ENCODE results near the gene PDE1C. TPM values are rescaled to one million over a fixed set of nuclear protein-coding genes. Genes with fewer than 3 reads are reported as not detected.
"Not testable (repeated sequence)": the region's sequence is repeated elsewhere in the genome, so short reads cannot be mapped to it uniquely, and the experiment has no call there.

The PDE1C gene
- total and polyA plus RNA-seq, 3 experiments from 2014 or later = not detected

- ChIA-PET POLR2A (no interaction called here), CTCF (no interaction called here)
- Mint-ChIP-seq H3K27me3 (no peaks in the 10 kb centered on the region), H3K4me1 (no peaks in the 10 kb centered on the region), H3K27ac (no peak overlapping the region), H3K36me3 (no peaks in the 10 kb centered on the region), H3K4me3 (no peak overlapping the region), H3K9me3 (peaks cover 0 to 20% (median 6%) of the 10 kb centered on the region in 5 donors)
- no peak for DNase-seq
- H3K36me3 ChIP-seq (ENCODE audit: insufficient read depth, low read length) = no peaks in the 10 kb centered on the region
- H3K27ac ChIP-seq (ENCODE audit: low read depth, low read length) = no peak overlapping the region
- H3K4me1 ChIP-seq (ENCODE audit: insufficient read depth, low read length) = no peaks in the 10 kb centered on the region
- H3K9me3 ChIP-seq (ENCODE audit: low read length) = no peaks in the 10 kb centered on the region
- no peaks in the 10 kb centered on the region for H3K27me3 ChIP-seq (ENCODE audit: insufficient read depth, low read length, poor library complexity, severe bottlenecking)
- H3K4me3 ChIP-seq (ENCODE audit: low read length) = no peak overlapping the region
These were observed 47.2 kb downstream of the PDE1C start for GRCh38 chr7:32022966-32023365.

DNA sequence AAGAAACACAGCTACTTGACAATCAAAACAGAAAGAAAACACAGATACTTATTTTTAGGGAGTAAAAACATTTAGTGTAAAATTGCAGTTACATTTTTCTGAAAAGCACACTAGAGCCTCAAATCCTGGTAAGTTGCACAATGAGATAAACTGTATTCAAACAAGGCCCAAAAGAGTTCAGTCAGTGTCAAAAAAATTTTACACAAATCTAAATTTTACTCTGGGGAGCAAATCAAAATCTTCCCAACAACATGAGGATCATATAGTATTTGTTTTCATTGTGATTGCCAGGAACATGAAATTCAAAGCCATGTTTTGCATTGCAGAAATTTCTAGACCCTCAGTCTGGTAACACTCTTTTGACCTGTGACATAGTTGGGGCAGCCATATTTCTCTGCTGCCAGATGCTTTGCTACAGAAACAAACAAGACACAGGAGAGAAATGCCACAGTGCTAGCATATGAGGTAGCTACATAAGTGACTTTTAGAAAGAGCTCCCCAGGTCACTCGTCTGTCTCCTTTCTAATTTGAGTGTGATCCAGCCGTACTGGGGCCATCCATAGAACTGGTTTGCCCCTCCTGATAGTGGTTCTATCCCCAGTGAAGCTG is 49.6 kb downstream of the PDE1C start:
- DNase-seq = no peak
- no peaks in the 10 kb centered on the region for H3K9me3 ChIP-seq (ENCODE audit: low read length)
- CTCF ChIA-PET = no interaction called here
- Mint-ChIP-seq H3K27me3 (no peaks in the 10 kb centered on the region), H3K4me1 (no peaks in the 10 kb centered on the region), H3K27ac (no peak overlapping the region), H3K36me3 (no peaks in the 10 kb centered on the region), H3K4me3 (no peak overlapping the region), H3K9me3 (peaks cover 0 to 22% (median 6%) of the 10 kb centered on the region in 5 donors)
- no peak overlapping the region for H3K4me3 ChIP-seq (ENCODE audit: low read length)
- POLR2A ChIA-PET = no interaction called here
- H3K36me3 ChIP-seq (ENCODE audit: insufficient read depth, low read length) = no peaks in the 10 kb centered on the region
- H3K4me1 ChIP-seq (ENCODE audit: insufficient read depth, low read length) = no peaks in the 10 kb centered on the region
- no peaks in the 10 kb centered on the region for H3K27me3 ChIP-seq (ENCODE audit: insufficient read depth, low read length, poor library complexity, severe bottlenecking)
- no peak overlapping the region for H3K27ac ChIP-seq (ENCODE audit: low read depth, low read length)

- Histone ChIP-seq H3K36me3 (ENCODE audit: insufficient read depth, low read length) (no peaks in the 10 kb centered on the region), H3K4me1 (ENCODE audit: insufficient read depth, low read length) (no peaks in the 10 kb centered on the region), H3K4me3 (ENCODE audit: low read length) (no peak overlapping the region), H3K27me3 (ENCODE audit: insufficient read depth, low read length, poor library complexity, severe bottlenecking) (no peaks in the 10 kb centered on the region), H3K27ac (ENCODE audit: low read depth, low read length) (no peak overlapping the region), H3K9me3 (ENCODE audit: low read length) (no peaks in the 10 kb centered on the region)
- no peak overlapping the region for H3K27ac Mint-ChIP-seq
- H3K4me3 Mint-ChIP-seq = no peak overlapping the region
- CTCF ChIA-PET = no interaction called here
- peaks cover 3 to 23% (median 5%) of the 10 kb centered on the region in 5 donors for H3K9me3 Mint-ChIP-seq
- H3K36me3 Mint-ChIP-seq = no peaks in the 10 kb centered on the region
- no peaks in the 10 kb centered on the region for H3K27me3 Mint-ChIP-seq
- no peak for DNase-seq
- no peaks in the 10 kb centered on the region for H3K4me1 Mint-ChIP-seq
- POLR2A ChIA-PET = no interaction called here
These were observed 51.2 kb downstream of the PDE1C start for GRCh38 chr7:32018845-32019578.

DNA sequence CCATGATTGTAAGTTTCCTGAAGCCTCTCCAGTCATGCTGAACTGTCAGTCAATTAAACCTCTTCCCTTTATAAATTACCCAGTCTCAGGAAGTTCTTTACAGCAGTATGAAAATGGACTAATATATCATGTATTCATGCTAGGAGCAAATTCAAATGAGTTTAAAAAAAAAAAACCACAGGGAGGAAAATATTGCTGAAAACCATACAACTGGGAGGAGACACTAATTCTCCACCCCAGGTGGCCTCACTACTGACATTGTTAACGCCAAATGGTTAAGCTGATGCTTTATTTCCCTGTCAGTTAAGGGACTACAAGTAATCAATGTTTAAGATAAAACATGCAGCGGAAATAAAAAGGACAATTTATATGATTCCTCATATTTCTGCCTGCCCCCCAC is 55.1 kb downstream of the PDE1C start:
- H3K4me1 Mint-ChIP-seq = no peaks in the 10 kb centered on the region
- DNase-seq = no peak
- ChIA-PET CTCF (no interaction called here), POLR2A (interaction anchor here (0.6 kb wide), 1 partner anchor 174 kb away, joined by 3 read pairs; no protein-coding TSS in a partner anchor)
- Histone ChIP-seq H3K27me3 (ENCODE audit: insufficient read depth, low read length, poor library complexity, severe bottlenecking) (no peaks in the 10 kb centered on the region), H3K4me1 (ENCODE audit: insufficient read depth, low read length) (no peaks in the 10 kb centered on the region), H3K9me3 (ENCODE audit: low read length) (no peaks in the 10 kb centered on the region), H3K4me3 (ENCODE audit: low read length) (no peak overlapping the region), H3K36me3 (ENCODE audit: insufficient read depth, low read length) (no peaks in the 10 kb centered on the region), H3K27ac (ENCODE audit: low read depth, low read length) (no peak overlapping the region)
- H3K9me3 Mint-ChIP-seq = peaks cover 3 to 33% (median 8%) of the 10 kb centered on the region in 5 donors
- H3K27me3 Mint-ChIP-seq = no peaks in the 10 kb centered on the region
- no peak overlapping the region for H3K4me3 Mint-ChIP-seq
- no peaks in the 10 kb centered on the region for H3K36me3 Mint-ChIP-seq
- H3K27ac Mint-ChIP-seq = no peak overlapping the region

DNA sequence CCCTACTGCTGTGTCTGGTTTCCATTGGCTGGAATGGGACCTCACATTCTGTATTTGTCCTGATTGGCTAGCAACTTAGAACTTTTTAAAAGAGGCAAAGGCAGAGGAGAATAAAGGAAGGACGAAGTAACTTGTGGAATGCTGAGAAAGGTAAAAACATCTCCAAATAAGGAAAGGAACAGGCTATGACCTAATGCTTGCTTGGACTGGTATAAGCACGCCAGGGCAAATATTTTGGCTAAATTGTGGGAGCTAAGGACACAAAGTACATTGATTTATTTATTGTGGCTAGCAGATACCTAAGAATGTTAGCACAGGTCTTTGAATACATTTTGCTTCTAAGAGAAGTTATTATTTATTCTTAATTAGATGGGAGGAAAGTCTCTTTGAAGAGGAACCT is 56.7 kb downstream of the PDE1C start:
- H3K36me3 Mint-ChIP-seq; H3K27ac ChIP-seq (ENCODE audit: low read depth, low read length); POLR2A ChIA-PET; CTCF ChIA-PET; H3K27me3 Mint-ChIP-seq; H3K4me3 Mint-ChIP-seq; DNase-seq; H3K4me1 Mint-ChIP-seq; H3K4me1 ChIP-seq (ENCODE audit: insufficient read depth, low read length); H3K9me3 ChIP-seq (ENCODE audit: low read length); H3K27ac Mint-ChIP-seq; H3K36me3 ChIP-seq (ENCODE audit: insufficient read depth, low read length); H3K27me3 ChIP-seq (ENCODE audit: insufficient read depth, low read length, poor library complexity, severe bottlenecking); H3K4me3 ChIP-seq (ENCODE audit: low read length): not testable (repeated sequence)
- H3K9me3 Mint-ChIP-seq = peaks cover 3 to 36% (median 6%) of the 10 kb centered on the region in 5 donors

DNA sequence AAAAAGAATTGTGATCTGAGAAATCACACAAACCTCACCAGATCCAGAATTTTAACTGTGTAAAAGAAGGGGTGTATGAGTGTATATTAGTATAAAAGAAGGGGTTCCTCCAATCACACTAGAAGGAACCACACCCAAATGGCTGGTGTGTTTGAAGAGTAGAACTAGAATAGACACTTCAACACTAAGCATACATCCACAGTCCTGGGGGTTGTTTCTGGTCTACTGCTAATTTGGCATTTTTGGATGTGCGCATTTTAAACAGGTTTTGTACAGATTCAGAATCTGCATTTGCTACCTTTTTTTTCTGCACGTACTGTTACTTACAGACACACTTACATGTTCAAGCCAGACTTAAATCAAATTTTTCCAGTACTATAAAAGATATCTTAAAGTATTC is 64.6 kb downstream of the PDE1C start:
- DNase-seq = no peak
- no peaks in the 10 kb centered on the region for H3K9me3 ChIP-seq (ENCODE audit: low read length)
- H3K36me3 Mint-ChIP-seq = no peaks in the 10 kb centered on the region
- no peaks in the 10 kb centered on the region for H3K27me3 ChIP-seq (ENCODE audit: insufficient read depth, low read length, poor library complexity, severe bottlenecking)
- no peaks in the 10 kb centered on the region for H3K4me1 Mint-ChIP-seq
- no peak overlapping the region for H3K27ac Mint-ChIP-seq
- H3K4me3 ChIP-seq (ENCODE audit: low read length) = no peak overlapping the region
- H3K9me3 Mint-ChIP-seq = peaks cover 6 to 23% (median 10%) of the 10 kb centered on the region in 5 donors
- no peaks in the 10 kb centered on the region for H3K4me1 ChIP-seq (ENCODE audit: insufficient read depth, low read length)
- H3K36me3 ChIP-seq (ENCODE audit: insufficient read depth, low read length) = no peaks in the 10 kb centered on the region
- ChIA-PET POLR2A (no interaction called here), CTCF (no interaction called here)
- no peak overlapping the region for H3K27ac ChIP-seq (ENCODE audit: low read depth, low read length)
- no peaks in the 10 kb centered on the region for H3K27me3 Mint-ChIP-seq
- no peak overlapping the region for H3K4me3 Mint-ChIP-seq

GRCh38 chr7:32001948-32002347 is 68.3 kb downstream of the PDE1C start:
- CTCF ChIA-PET = no interaction called here
- Histone ChIP-seq H3K9me3 (ENCODE audit: low read length) (no peaks in the 10 kb centered on the region), H3K4me3 (ENCODE audit: low read length) (no peak overlapping the region), H3K27me3 (ENCODE audit: insufficient read depth, low read length, poor library complexity, severe bottlenecking) (no peaks in the 10 kb centered on the region), H3K27ac (ENCODE audit: low read depth, low read length) (no peak overlapping the region), H3K4me1 (ENCODE audit: insufficient read depth, low read length) (no peaks in the 10 kb centered on the region), H3K36me3 (ENCODE audit: insufficient read depth, low read length) (no peaks in the 10 kb centered on the region)
- Mint-ChIP-seq H3K4me3 (no peak overlapping the region), H3K36me3 (no peaks in the 10 kb centered on the region), H3K27ac (no peak overlapping the region), H3K27me3 (no peaks in the 10 kb centered on the region), H3K9me3 (peaks cover 6 to 28% (median 12%) of the 10 kb centered on the region in 5 donors), H3K4me1 (no peaks in the 10 kb centered on the region)
- DNase-seq = no peak
- POLR2A ChIA-PET = no interaction called here

DNA sequence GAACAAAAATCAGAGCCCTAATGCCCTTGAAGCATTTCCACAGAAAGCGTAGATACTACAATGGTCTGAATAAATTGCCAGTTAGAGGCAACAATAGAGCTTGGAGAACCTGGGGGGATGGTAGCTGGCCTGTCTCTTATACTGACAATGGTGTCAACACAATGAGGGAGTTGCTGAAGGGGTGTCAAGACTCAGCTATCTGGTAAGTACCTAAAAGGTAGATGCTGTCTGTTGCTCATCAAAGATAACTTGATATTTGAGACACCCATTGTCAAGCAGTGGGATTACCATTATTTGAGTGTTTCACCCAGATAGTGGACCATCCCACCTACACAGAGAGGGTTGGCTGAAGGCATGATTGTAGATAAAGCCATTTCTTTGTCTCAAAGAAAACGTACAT is 72.8 kb downstream of the PDE1C start:
- H3K27me3 Mint-ChIP-seq = no peaks in the 10 kb centered on the region
- H3K27ac ChIP-seq (ENCODE audit: low read depth, low read length) = no peak overlapping the region
- H3K4me3 Mint-ChIP-seq = no peak overlapping the region
- POLR2A ChIA-PET = no interaction called here
- no peaks in the 10 kb centered on the region for H3K4me1 ChIP-seq (ENCODE audit: insufficient read depth, low read length)
- no peak overlapping the region for H3K27ac Mint-ChIP-seq
- no peaks in the 10 kb centered on the region for H3K27me3 ChIP-seq (ENCODE audit: insufficient read depth, low read length, poor library complexity, severe bottlenecking)
- DNase-seq = no peak
- no peaks in the 10 kb centered on the region for H3K36me3 Mint-ChIP-seq
- H3K4me1 Mint-ChIP-seq = no peaks in the 10 kb centered on the region
- no peaks in the 10 kb centered on the region for H3K36me3 ChIP-seq (ENCODE audit: insufficient read depth, low read length)
- no peaks in the 10 kb centered on the region for H3K9me3 ChIP-seq (ENCODE audit: low read length)
- CTCF ChIA-PET = no interaction called here
- no peak overlapping the region for H3K4me3 ChIP-seq (ENCODE audit: low read length)
- peaks cover 6 to 30% (median 12%) of the 10 kb centered on the region in 5 donors for H3K9me3 Mint-ChIP-seq

All from CD8-positive, alpha-beta memory T cell (primary cell).